Measurements from ENCODE around the gene RAD18.

DNA sequence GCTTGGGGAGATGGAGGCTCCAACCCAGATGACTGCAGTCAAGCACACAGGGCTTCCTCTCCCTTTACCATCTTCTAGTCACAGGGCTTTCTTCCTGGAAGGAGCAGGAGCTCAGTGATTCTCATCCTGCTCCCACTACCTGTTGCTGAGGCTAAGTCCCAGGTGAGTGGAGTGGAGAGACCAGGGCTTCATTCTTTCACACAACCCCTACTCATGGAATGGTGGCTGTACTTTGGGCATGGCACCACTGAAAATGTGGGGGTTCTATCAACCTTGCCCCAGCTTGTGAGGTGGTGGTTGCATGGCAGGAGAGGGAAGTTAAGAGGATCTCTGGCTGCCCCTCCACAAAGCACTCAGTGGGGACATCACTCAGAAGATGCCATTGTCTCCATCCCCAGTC lies 36.8 kb upstream of the RAD18 start:
- no peak for TF ChIP-seq POLR2AphosphoS5 (IDR thresholded peaks at IDR 0.05)
- TF ChIP-seq, protein P1, sequence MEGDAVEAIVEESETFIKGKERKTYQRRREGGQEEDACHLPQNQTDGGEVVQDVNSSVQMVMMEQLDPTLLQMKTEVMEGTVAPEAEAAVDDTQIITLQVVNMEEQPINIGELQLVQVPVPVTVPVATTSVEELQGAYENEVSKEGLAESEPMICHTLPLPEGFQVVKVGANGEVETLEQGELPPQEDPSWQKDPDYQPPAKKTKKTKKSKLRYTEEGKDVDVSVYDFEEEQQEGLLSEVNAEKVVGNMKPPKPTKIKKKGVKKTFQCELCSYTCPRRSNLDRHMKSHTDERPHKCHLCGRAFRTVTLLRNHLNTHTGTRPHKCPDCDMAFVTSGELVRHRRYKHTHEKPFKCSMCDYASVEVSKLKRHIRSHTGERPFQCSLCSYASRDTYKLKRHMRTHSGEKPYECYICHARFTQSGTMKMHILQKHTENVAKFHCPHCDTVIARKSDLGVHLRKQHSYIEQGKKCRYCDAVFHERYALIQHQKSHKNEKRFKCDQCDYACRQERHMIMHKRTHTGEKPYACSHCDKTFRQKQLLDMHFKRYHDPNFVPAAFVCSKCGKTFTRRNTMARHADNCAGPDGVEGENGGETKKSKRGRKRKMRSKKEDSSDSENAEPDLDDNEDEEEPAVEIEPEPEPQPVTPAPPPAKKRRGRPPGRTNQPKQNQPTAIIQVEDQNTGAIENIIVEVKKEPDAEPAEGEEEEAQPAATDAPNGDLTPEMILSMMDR (IDR thresholded peaks at IDR 0.05), result no peak
